ENCODE data around the gene RNU5D-1. TPM values are rescaled to one million over a fixed set of nuclear protein-coding genes. Genes with fewer than 3 reads are reported as not detected.

Gene RNU5D-1
- total and polyA plus RNA-seq, 8 donors = not detected

GRCh38 chr1:44724296-44724954 is 6.5 kb downstream of the RNU5D-1 start:
- Histone ChIP-seq H3K36me3 (no peaks in the 10 kb centered on the region), H3K9me3 (no peaks in the 10 kb centered on the region), H3K27me3 (peaks cover 0 to 13% (median 0%) of the 10 kb centered on the region in 3 donors), H3K27ac (no peak overlapping the region), H3K4me1 (peaks cover 0 to 17% (median 5%) of the 10 kb centered on the region in 4 donors), H3K4me3 (no peak overlapping the region)
- DNase-seq = no peak
- no peak for TF ChIP-seq EP300 (IDR thresholded peaks at IDR 0.05)
- TF ChIP-seq CTCF (IDR thresholded peaks at IDR 0.05) = no peak
- no peak for TF ChIP-seq POLR2AphosphoS5 (IDR thresholded peaks at IDR 0.05)
- no peak for TF ChIP-seq POLR2A (IDR thresholded peaks at IDR 0.05)
- 78 to 90% (median 80%) methylated on average over 23 to 64 of the region's 64 CpGs for WGBS, 5 donors
- intact Hi-C loops (cut with DNase I; ENCODE audit: low total_unique reads) = no loop called here

GRCh38 chr1:44723496-44724295 is 7.3 kb downstream of the RNU5D-1 start:
- no peaks in the 10 kb centered on the region for H3K36me3 ChIP-seq
- peak overlapping the region in 2 of 5 donors; percentile 7 for H3K27ac ChIP-seq
- intact Hi-C loops (cut with DNase I; ENCODE audit: low total_unique reads) = no loop called here
- H3K4me3 ChIP-seq = no peak overlapping the region
- H3K9me3 ChIP-seq = no peaks in the 10 kb centered on the region
- no peak for DNase-seq
- H3K4me1 ChIP-seq = peaks cover 0 to 13% (median 0%) of the 10 kb centered on the region in 4 donors
- 77 to 88% (median 79%) methylated on average over 25 to 28 of the region's 28 CpGs for WGBS, 5 donors
- no peak for TF ChIP-seq POLR2AphosphoS5 (IDR thresholded peaks at IDR 0.05)
- TF ChIP-seq CTCF (IDR thresholded peaks at IDR 0.05) = no peak
- no peak for TF ChIP-seq POLR2A (IDR thresholded peaks at IDR 0.05)
- TF ChIP-seq EP300 (IDR thresholded peaks at IDR 0.05) = no peak
- H3K27me3 ChIP-seq = peaks cover 0 to 13% (median 0%) of the 10 kb centered on the region in 3 donors

GRCh38 chr1:44723064-44723463 is 7.9 kb downstream of the RNU5D-1 start:
- Histone ChIP-seq H3K4me1 (peaks cover 0 to 14% (median 0%) of the 10 kb centered on the region in 4 donors), H3K36me3 (no peaks in the 10 kb centered on the region), H3K4me3 (no peak overlapping the region), H3K9me3 (no peaks in the 10 kb centered on the region), H3K27ac (peak overlapping the region in 1 of 5 donors; percentile 7), H3K27me3 (peaks cover 0 to 13% (median 0%) of the 10 kb centered on the region in 3 donors)
- TF ChIP-seq POLR2A (IDR thresholded peaks at IDR 0.05) (no peak), EP300 (IDR thresholded peaks at IDR 0.05) (no peak), POLR2AphosphoS5 (IDR thresholded peaks at IDR 0.05) (no peak)
- intact Hi-C loops (cut with DNase I; ENCODE audit: low total_unique reads) = no loop called here
- WGBS, 5 donors = 72 to 87% (median 79%) methylated on average over 9 of the region's 9 CpGs
- DNase-seq = no peak

- peaks cover 0 to 13% (median 0%) of the 10 kb centered on the region in 3 donors for H3K27me3 ChIP-seq
- no peak overlapping the region for H3K4me3 ChIP-seq
- TF ChIP-seq CTCF (IDR thresholded peaks at IDR 0.05) (no peak), EP300 (IDR thresholded peaks at IDR 0.05) (no peak), POLR2A (IDR thresholded peaks at IDR 0.05) (peak in 1 of 4 donors; percentile 97), POLR2AphosphoS5 (IDR thresholded peaks at IDR 0.05) (peak in 2 of 3 donors; percentile 87 to 89)
- H3K4me1 ChIP-seq = peaks cover 0 to 24% (median 0%) of the 10 kb centered on the region in 4 donors
- 20 to 34% (median 25%) methylated on average over 14 of the region's 14 CpGs for WGBS, 5 donors
- no peaks in the 10 kb centered on the region for H3K9me3 ChIP-seq
- peak; percentile 53 to 87 for DNase-seq
- H3K36me3 ChIP-seq = no peaks in the 10 kb centered on the region
- intact Hi-C loops (cut with DNase I; ENCODE audit: low total_unique reads) = no loop called here
- peak overlapping the region in 4 of 5 donors; percentile 16 to 73 (median 44) for H3K27ac ChIP-seq
Measured at GRCh38 chr1:44721485-44722361, 9.2 kb downstream of the RNU5D-1 start.

Data from stomach (tissue), 9 donors.